Loucy (cell line): ENCODE results near the gene ADAM8.

ENCODE experiments used
- H2AFZ ChIP-seq: fragments of 200-600 bp; sonication (generic); 2 replicates; pipeline ENCODE4 v1.6.0; 2016; ENCODE audit warnings: antibody characterized with exemption, mild to moderate bottlenecking, low read length, moderate library complexity
- H3F3A ChIP-seq: fragments of 200-600 bp; 2 replicates; pipeline ENCODE4 v1.6.0; 2016; ENCODE audit warnings: antibody characterized with exemption, low read depth, mild to moderate bottlenecking
- H3K27me3 ChIP-seq: fragments of 200-600 bp; sonication (generic); 2 replicates; pipeline ENCODE4 v1.6.1; 2014; ENCODE audit warnings: low read length, mild to moderate bottlenecking; ENCODE audit not compliant: insufficient read depth, poor library complexity, severe bottlenecking
- H3K36me3 ChIP-seq: fragments of 200-600 bp; sonication (generic); 2 replicates; pipeline ENCODE4 v1.6.1; 2016; ENCODE audit warnings: low read length; ENCODE audit not compliant: insufficient read depth
- H3K4me1 ChIP-seq: fragments of 200-600 bp; sonication (generic); 2 replicates; pipeline ENCODE4 v1.5.1; 2014; ENCODE audit warnings: low read length, mild to moderate bottlenecking; ENCODE audit not compliant: insufficient read depth, poor library complexity, severe bottlenecking
- H3K4me2 ChIP-seq: fragments of 200-600 bp; sonication (generic); 2 replicates; pipeline ENCODE4 v1.6.0; 2014; ENCODE audit warnings: antibody characterized with exemption, low read length, low read depth, mild to moderate bottlenecking; ENCODE audit not compliant: poor library complexity, severe bottlenecking
- H3K4me3 ChIP-seq: fragments of 200-600 bp; sonication (generic); 2 replicates; pipeline ENCODE4 v1.5.1; 2014; ENCODE audit warnings: low read length, mild to moderate bottlenecking, mixed read lengths; ENCODE audit not compliant: poor library complexity, severe bottlenecking
- H3K79me2 ChIP-seq: fragments of 200-600 bp; sonication (generic); 2 replicates; pipeline ENCODE4 v1.6.1; 2014; ENCODE audit warnings: low read length; ENCODE audit not compliant: insufficient read depth
- H3K9ac ChIP-seq: fragments of 200-600 bp; sonication (generic); 2 replicates; pipeline ENCODE4 v1.6.0; 2014; ENCODE audit warnings: mild to moderate bottlenecking, low read depth, low read length, moderate library complexity; ENCODE audit not compliant: poor library complexity, severe bottlenecking
- H3K9me2 ChIP-seq: fragments of 200-600 bp; sonication (generic); replicated peaks from 2 replicates; pipeline ENCODE4 v1.6.1; 2016; ENCODE audit warnings: low read depth, low read length, mixed read lengths
- H3K9me3 ChIP-seq: fragments of 200-600 bp; sonication (generic); 2 replicates; pipeline ENCODE4 v1.6.1; 2014; ENCODE audit warnings: mild to moderate bottlenecking, antibody characterized with exemption, low read length, low read depth; ENCODE audit not compliant: insufficient read depth
- H4K20me1 ChIP-seq: fragments of 200-600 bp; sonication (generic); 2 replicates; pipeline ENCODE4 v1.6.0; 2014; ENCODE audit warnings: antibody characterized with exemption, low read length, mild to moderate bottlenecking; ENCODE audit not compliant: insufficient read depth, poor library complexity, severe bottlenecking
- CTCF ChIP-seq: fragments of 200-600 bp; sonication (generic); conservative IDR thresholded peaks from 2 replicates; pipeline ENCODE4 v1.5.1; 2014; ENCODE audit warnings: mild to moderate bottlenecking, antibody characterized with exemption, low read length
- EZH2phosphoT487 ChIP-seq: fragments of 200-600 bp; IDR thresholded peaks from 2 replicates; pipeline ENCODE4 v1.6.1; 2018; ENCODE audit warnings: antibody characterized with exemption, mild to moderate bottlenecking, moderate library complexity, borderline replicate concordance

ADAM8 gene

GRCh38 chr10:133273534-133274143 lies 3.0 kb downstream of the ADAM8 start:
- TF ChIP-seq EZH2phosphoT487: no peak
- no peak for TF ChIP-seq CTCF
- Histone ChIP-seq H3K9me2 (no peaks in the 10 kb centered on the region), H3K9ac (no peak overlapping the region), H3K4me1 (peaks cover 35% of the 10 kb centered on the region), H3K36me3 (no peaks in the 10 kb centered on the region), H3F3A (no peaks in the 10 kb centered on the region), H2AFZ (no peak overlapping the region), H3K9me3 (no peaks in the 10 kb centered on the region), H3K4me2 (no peak overlapping the region), H3K4me3 (no peak overlapping the region), H3K27me3 (no peaks in the 10 kb centered on the region), H3K79me2 (no peaks in the 10 kb centered on the region), H4K20me1 (no peaks in the 10 kb centered on the region)

- TF ChIP-seq EZH2phosphoT487 (no peak), CTCF (no peak)
- H3K9me3 ChIP-seq: no peaks in the 10 kb centered on the region
- no peak overlapping the region for H3K4me3 ChIP-seq
- H3K4me2 ChIP-seq: no peak overlapping the region
- no peaks in the 10 kb centered on the region for H3K79me2 ChIP-seq
- H3K4me1 ChIP-seq: peaks cover 28% of the 10 kb centered on the region
- no peaks in the 10 kb centered on the region for H3K9me2 ChIP-seq
- H3K27me3 ChIP-seq: no peaks in the 10 kb centered on the region
- H4K20me1 ChIP-seq: no peaks in the 10 kb centered on the region
- H3F3A ChIP-seq: no peaks in the 10 kb centered on the region
- H2AFZ ChIP-seq: no peak overlapping the region
- no peak overlapping the region for H3K9ac ChIP-seq
- no peaks in the 10 kb centered on the region for H3K36me3 ChIP-seq
Measured at GRCh38 chr10:133272964-133273420, 3.7 kb downstream of the ADAM8 start.

- Histone ChIP-seq H3K27me3 (no peaks in the 10 kb centered on the region), H3K4me2 (no peak overlapping the region), H3K4me1 (peaks cover 23% of the 10 kb centered on the region), H3K9ac (no peak overlapping the region), H2AFZ (no peak overlapping the region), H3K9me2 (no peaks in the 10 kb centered on the region), H4K20me1 (no peaks in the 10 kb centered on the region), H3K9me3 (no peaks in the 10 kb centered on the region), H3F3A (no peaks in the 10 kb centered on the region), H3K4me3 (no peak overlapping the region), H3K79me2 (no peaks in the 10 kb centered on the region), H3K36me3 (no peaks in the 10 kb centered on the region)
- TF ChIP-seq CTCF (no peak), EZH2phosphoT487 (no peak)
Measured at GRCh38 chr10:133272301-133272963, 4.2 kb downstream of the ADAM8 start.
